H1 (cell line): ENCODE data around the gene MRPL40. TPM values are rescaled to one million over a fixed set of nuclear protein-coding genes. Genes with fewer than 3 reads are reported as not detected.

Experiments
- CTCF ChIA-PET: fragments of 300-600 bp; sonication (Branson Sonifier 250); formaldehyde crosslinking; loops from one replicate; lab custom pipeline; 2021; ENCODE audit not compliant: partially characterized antibody; lab: Charles Lee
- POLR2A ChIA-PET: fragments of 300-600 bp; sonication (Branson Sonifier 250); formaldehyde crosslinking; loops from one replicate; lab custom pipeline; 2021; ENCODE audit warnings: inconsistent platforms; ENCODE audit not compliant: partially characterized antibody; lab: Charles Lee
- DNase-seq, 2 experiments: peaks; one replicate each; pipeline versions ENCODE4 v3.0.0 to v3.0.0-alpha.2; 2010 to 2022; ENCODE audit warnings: low spot score in 2 of 2, low read depth in 1 of 2, mixed read lengths in 1 of 2
- FAIRE-seq: peaks from 2 replicates; lab custom pipeline; 2011; peaks lifted over from hg19 to GRCh38; lab: Jason Lieb, UNC
- H2AFZ ChIP-seq: 2 replicates; pipeline ENCODE4 v1.8.1; 2012; ENCODE audit warnings: low read length, inconsistent platforms
- H2AK5ac ChIP-seq: 2 replicates; pipeline ENCODE4 v1.6.1; 2013; ENCODE audit warnings: low read depth, low read length
- H2BK120ac ChIP-seq: replicated peaks from 2 replicates; pipeline ENCODE3; 2013; ENCODE audit warnings: low read depth, low read length, inconsistent platforms
- H2BK12ac ChIP-seq: 2 replicates; pipeline ENCODE4 v1.6.1; 2013; ENCODE audit warnings: low read depth, low read length
- H2BK15ac ChIP-seq: 2 replicates; pipeline ENCODE4 v1.6.1; 2013; ENCODE audit warnings: low read length
- H2BK20ac ChIP-seq: 2 replicates; pipeline ENCODE4 v1.6.1; 2013; ENCODE audit warnings: low read length
- H2BK5ac ChIP-seq: 2 replicates; pipeline ENCODE4 v1.6.1; 2013; ENCODE audit warnings: low read depth, low read length
- H3K14ac ChIP-seq: 2 replicates; pipeline ENCODE4 v1.6.1; 2013; ENCODE audit warnings: inconsistent platforms; ENCODE audit not compliant: insufficient read length
- H3K18ac ChIP-seq: 2 replicates; pipeline ENCODE4 v1.6.1; 2013; ENCODE audit warnings: low read length; ENCODE audit errors: extremely low read depth
- H3K23ac ChIP-seq: 2 replicates; pipeline ENCODE4 v1.6.1; 2013; ENCODE audit warnings: inconsistent platforms; ENCODE audit not compliant: insufficient read length
- H3K23me2 ChIP-seq: 2 replicates; pipeline ENCODE4 v1.6.1; 2013; ENCODE audit warnings: low read depth, low read length
- H3K27ac ChIP-seq: 2 replicates; pipeline ENCODE4 v1.6.1; 2011; ENCODE audit warnings: low read depth, low read length, inconsistent platforms
- H3K27me3 ChIP-seq, 4 experiments: replicated peaks in 1 of 4; 1 replicate in 1 of 4; 2 replicates in 3 of 4; pipeline versions ENCODE4 v1.6.1 to v1.8.1; 2011 to 2013; ENCODE audit warnings: low read length in 3 of 4, mild to moderate bottlenecking in 3 of 4, inconsistent platforms in 2 of 4, mixed read lengths in 2 of 4, moderate library complexity in 1 of 4; ENCODE audit not compliant: control insufficient read depth in 3 of 4, insufficient read depth in 3 of 4; ENCODE audit errors: extremely low read depth in 1 of 4
- H3K36me3 ChIP-seq, 4 experiments: 2 replicates each; pipeline versions ENCODE4 v1.6.1 to v1.8.1; 2011 to 2013; ENCODE audit warnings: mild to moderate bottlenecking in 4 of 4, low read length in 3 of 4, moderate library complexity in 2 of 4, control low read depth in 1 of 4, inconsistent platforms in 1 of 4; ENCODE audit not compliant: insufficient read depth in 4 of 4, control insufficient read depth in 2 of 4
- H3K4ac ChIP-seq: replicated peaks from 2 replicates; pipeline ENCODE3; 2013; ENCODE audit warnings: low read length, low read depth, mixed read lengths, inconsistent platforms; ENCODE audit not compliant: insufficient read length
- H3K4me1 ChIP-seq, 4 experiments: replicated peaks in 1 of 4; 1 replicate in 1 of 4; 2 replicates in 3 of 4; pipeline versions ENCODE4 v1.6.1 to v1.8.1; 2011 to 2013; ENCODE audit warnings: low read length in 3 of 4, inconsistent platforms in 2 of 4, mixed read lengths in 1 of 4; ENCODE audit not compliant: insufficient read depth in 4 of 4, control insufficient read depth in 3 of 4
- H3K4me2 ChIP-seq, 2 experiments: 2 replicates each; pipeline versions ENCODE4 v1.6.1 to v1.8.1; 2011 to 2013; ENCODE audit warnings: low read depth in 2 of 2, low read length in 2 of 2, control low read depth in 1 of 2, inconsistent platforms in 1 of 2, mild to moderate bottlenecking in 1 of 2; ENCODE audit not compliant: insufficient read depth in 1 of 2
- H3K4me3 ChIP-seq, 4 experiments: fragments of 200-600, 300-600 bp in 1 of 4; sonication (generic), shearing (Covaris generic), sonication (Bioruptor Twin) in 1 of 4; 2 replicates each; pipeline versions ENCODE4 v1.5.1 to v1.8.1; 2011 to 2016; ENCODE audit warnings: low read length in 4 of 4, low read depth in 3 of 4, control low read depth in 2 of 4, inconsistent platforms in 2 of 4, mild to moderate bottlenecking in 2 of 4, mixed read lengths in 1 of 4, moderate library complexity in 1 of 4; ENCODE audit not compliant: insufficient read depth in 2 of 4; ENCODE audit errors: extremely low read depth in 1 of 4
- H3K56ac ChIP-seq: replicated peaks from 2 replicates; pipeline ENCODE3; 2013; ENCODE audit warnings: low read depth, mild to moderate bottlenecking, mixed read lengths, low read length, inconsistent platforms; ENCODE audit not compliant: insufficient read length
- H3K79me1 ChIP-seq: 2 replicates; pipeline ENCODE4 v1.6.1; 2013; ENCODE audit warnings: low read depth, low read length, control low read depth
- H3K79me2 ChIP-seq, 2 experiments: 2 replicates each; pipeline versions ENCODE4 v1.6.1 to v1.8.1; 2012 to 2013; ENCODE audit warnings: low read length in 2 of 2, mild to moderate bottlenecking in 2 of 2, inconsistent platforms in 1 of 2; ENCODE audit not compliant: insufficient read depth in 2 of 2, control insufficient read depth in 1 of 2
- H3K9ac ChIP-seq, 4 experiments: replicated peaks in 1 of 4; 1 replicate in 1 of 4; 2 replicates in 3 of 4; pipeline versions ENCODE4 v1.6.1 to v1.8.1; 2011 to 2013; ENCODE audit warnings: low read depth in 3 of 4, low read length in 3 of 4, control low read depth in 2 of 4, mild to moderate bottlenecking in 2 of 4, moderate library complexity in 2 of 4, inconsistent platforms in 1 of 4; ENCODE audit errors: extremely low read depth in 1 of 4
- H3K9me3 ChIP-seq, 2 experiments: 2 replicates each; pipeline versions ENCODE4 v1.6.1 to v1.8.1; 2012 to 2013; ENCODE audit warnings: mild to moderate bottlenecking in 2 of 2, moderate library complexity in 2 of 2, control low read depth in 1 of 2, inconsistent platforms in 1 of 2, low read depth in 1 of 2, low read length in 1 of 2, mixed read lengths in 1 of 2; ENCODE audit not compliant: insufficient read depth in 2 of 2
- H4K20me1 ChIP-seq, 2 experiments: replicated peaks in 1 of 2; 2 replicates each; pipeline versions ENCODE3 to v1.8.1; 2011 to 2013; ENCODE audit warnings: inconsistent platforms in 2 of 2, low read length in 2 of 2, mild to moderate bottlenecking in 1 of 2; ENCODE audit not compliant: insufficient read depth in 2 of 2, control insufficient read depth in 1 of 2
- H4K5ac ChIP-seq: 2 replicates; pipeline ENCODE4 v1.6.1; 2013; ENCODE audit warnings: low read length, low read depth, mixed read lengths, inconsistent platforms; ENCODE audit not compliant: insufficient read length
- H4K8ac ChIP-seq: 2 replicates; pipeline ENCODE4 v1.8.0; 2013; ENCODE audit warnings: mild to moderate bottlenecking, moderate library complexity, low read length, inconsistent platforms; ENCODE audit not compliant: insufficient read depth; ENCODE audit errors: extremely low read depth
- H4K91ac ChIP-seq: replicated peaks from 2 replicates; pipeline ENCODE3; 2013; ENCODE audit warnings: low read length, mixed read lengths, inconsistent platforms; ENCODE audit not compliant: insufficient read length
- CBX8 ChIP-seq: fragments of 300-800, 300-1000 bp; sonication (generic); IDR thresholded peaks from 2 replicates; pipeline ENCODE4 v1.7.1; 2016; ENCODE audit warnings: low read depth, low read length, borderline replicate concordance
- CHD2 ChIP-seq: IDR thresholded peaks from 2 replicates; pipeline ENCODE4 v1.6.1; 2012; ENCODE audit warnings: low read length, improper control_type of control experiment
- CTBP2 ChIP-seq: IDR thresholded peaks from 2 replicates; pipeline ENCODE4 v1.7.0; 2011; ENCODE audit warnings: borderline replicate concordance, mild to moderate bottlenecking, moderate library complexity, mixed read lengths, low read length; ENCODE audit not compliant: insufficient read depth, insufficient read length
- POU5F1 ChIP-seq: IDR thresholded peaks from 2 replicates; pipeline ENCODE4 v1.6.1; 2011; ENCODE audit warnings: low read depth, mild to moderate bottlenecking, low read length, moderate library complexity
- TAF7 ChIP-seq: optimal IDR thresholded peaks from 2 replicates; pipeline ENCODE3; 2011; ENCODE audit warnings: low read depth, mild to moderate bottlenecking, inconsistent platforms, low read length, moderate library complexity, borderline replicate concordance
- WGBS, 2 experiments: shearing (Covaris generic) in 1 of 2; methylation state at CpG; one replicate each; pipeline versions ENCODE4 v1.1.6 to v1.1.7; 2013 to 2015; ENCODE audit warnings: low lambda C conversion rate in 2 of 2, mixed read lengths in 2 of 2, inconsistent platforms in 1 of 2, low coverage in 1 of 2, missing lambda C conversion rate in 1 of 2; ENCODE audit not compliant: insufficient replicate concordance in 2 of 2, insufficient coverage in 1 of 2, insufficient read length in 1 of 2; ENCODE audit errors: extremely low coverage in 1 of 2, missing lambda C conversion rate in 1 of 2; 5-methylcytosine and 5-hydroxymethylcytosine counted together
- polyA plus RNA-seq, 7 experiments: library from polyadenylated mRNA; depleted of rRNA in 3 of 7; stranded (reverse) in 5 of 7; unstranded in 2 of 7; fragments of >200 nt in 5 of 7; fragments of 200-250 nt in 2 of 7; gene quantifications; 1 replicate in 5 of 7; 2 replicates in 1 of 7; 4 replicates in 1 of 7; pipeline versions ENCODE4 v1.2.1 to v1.2.3, GENCODE V29; 2011 to 2013; ENCODE audit warnings: missing spikeins in 2 of 7, mixed read lengths in 2 of 7
- total RNA-seq: library from RNA; stranded (reverse); fragmentation: NEBNext Ultra II Directional; extraction: Animal tissue kit (Norgen Biotek cat#: 25700); gene quantifications from 2 replicates; pipeline ENCODE4 v1.2.1, GENCODE V29; 2021
- TF ChIP-seq, protein P1 (sequence below), 3 experiments: IDR thresholded peaks; 1 replicate in 2 of 3; 2 replicates in 1 of 3; pipeline versions ENCODE4 v1.5.1 to v1.6.1; 2011; ENCODE audit warnings: low read length in 3 of 3, mild to moderate bottlenecking in 3 of 3, inconsistent platforms in 2 of 3, low read depth in 1 of 3, moderate library complexity in 1 of 3; ENCODE audit not compliant: insufficient read depth in 1 of 3; ENCODE audit errors: control extremely low read depth in 1 of 3

The MRPL40 gene
- total and polyA plus RNA-seq, 2 of the 8 experiments (the other 6 are each of a cell fraction or from before 2014, with no cell fraction given), result 12.4 to 14.5 TPM

GRCh38 chr22:19383292-19383691 is 49.1 kb upstream of the MRPL40 start:
- Histone ChIP-seq H3K79me1 (no peaks in the 10 kb centered on the region), H4K20me1 (peaks cover 0 to 4% of the 10 kb centered on the region in 2 experiments), H3K9me3 (no peaks in the 10 kb centered on the region), H2BK15ac (no peak overlapping the region), H2AK5ac (no peak overlapping the region), H3K9ac (no peak overlapping the region), H2AFZ (no peak overlapping the region), H2BK5ac (no peak overlapping the region), H3K14ac (no peak overlapping the region), H3K4me3 (no peak overlapping the region), H3K79me2 (no peaks in the 10 kb centered on the region), H3K56ac (no peak overlapping the region), H3K18ac (no peak overlapping the region), H3K23me2 (no peaks in the 10 kb centered on the region), H3K27me3 (no peaks in the 10 kb centered on the region), H2BK120ac (no peak overlapping the region), H3K27ac (no peak overlapping the region), H3K23ac (no peak overlapping the region), H4K91ac (no peak overlapping the region), H3K4me2 (no peak overlapping the region), H2BK12ac (no peak overlapping the region), H3K4ac (no peak overlapping the region), H4K5ac (no peak overlapping the region), H3K36me3 (peaks cover 27 to 70% (median 54%) of the 10 kb centered on the region in 4 experiments), H3K4me1 (no peaks in the 10 kb centered on the region), H4K8ac (no peak overlapping the region), H2BK20ac (no peak overlapping the region)
- TF ChIP-seq, protein P1, sequence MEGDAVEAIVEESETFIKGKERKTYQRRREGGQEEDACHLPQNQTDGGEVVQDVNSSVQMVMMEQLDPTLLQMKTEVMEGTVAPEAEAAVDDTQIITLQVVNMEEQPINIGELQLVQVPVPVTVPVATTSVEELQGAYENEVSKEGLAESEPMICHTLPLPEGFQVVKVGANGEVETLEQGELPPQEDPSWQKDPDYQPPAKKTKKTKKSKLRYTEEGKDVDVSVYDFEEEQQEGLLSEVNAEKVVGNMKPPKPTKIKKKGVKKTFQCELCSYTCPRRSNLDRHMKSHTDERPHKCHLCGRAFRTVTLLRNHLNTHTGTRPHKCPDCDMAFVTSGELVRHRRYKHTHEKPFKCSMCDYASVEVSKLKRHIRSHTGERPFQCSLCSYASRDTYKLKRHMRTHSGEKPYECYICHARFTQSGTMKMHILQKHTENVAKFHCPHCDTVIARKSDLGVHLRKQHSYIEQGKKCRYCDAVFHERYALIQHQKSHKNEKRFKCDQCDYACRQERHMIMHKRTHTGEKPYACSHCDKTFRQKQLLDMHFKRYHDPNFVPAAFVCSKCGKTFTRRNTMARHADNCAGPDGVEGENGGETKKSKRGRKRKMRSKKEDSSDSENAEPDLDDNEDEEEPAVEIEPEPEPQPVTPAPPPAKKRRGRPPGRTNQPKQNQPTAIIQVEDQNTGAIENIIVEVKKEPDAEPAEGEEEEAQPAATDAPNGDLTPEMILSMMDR (IDR thresholded peaks at IDR 0.05; ENCODE audit: control extremely low read depth in 1 of 3, insufficient read depth in 1 of 3, low read depth in 1 of 3, low read length in 3 of 3), result no peak
- TF ChIP-seq TAF7 (no peak), CBX8 (no peak), POU5F1 (no peak), CHD2 (no peak), CTBP2 (no peak)
- DNase-seq (no peak), FAIRE-seq (no peak)
- POLR2A ChIA-PET, result no interaction called here
- CTCF ChIA-PET, result no interaction called here
- WGBS, 2 experiments, result 86% methylated on average over 9 of the region's 9 CpGs; no CpG with 5 or more reads in 1 of the 2 experiments
